RWPE2 (cell line): ENCODE results near the gene ENPP1.

ENCODE experiments used
- ATAC-seq: fragments of 200-7000 bp; cut with Tn5 transposase; 3 replicates; pipeline ENCODE4 v1.9.1; 2021; ENCODE audit warnings: low read depth
- DNase-seq: peaks from one replicate; pipeline ENCODE4 v3.0.0-alpha.2; 2020; ENCODE audit warnings: low spot score
- H3K27ac ChIP-seq: fragments of 450-650 bp; 2 replicates; pipeline ENCODE4 v1.5.1; 2017; ENCODE audit warnings: mild to moderate bottlenecking; ENCODE audit not compliant: poor library complexity, severe bottlenecking
- H3K27me3 ChIP-seq: fragments of 250-450 bp; sonication (Bioruptor Pico); 2 replicates; pipeline ENCODE4 v1.5.1; 2021; ENCODE audit warnings: mild to moderate bottlenecking, moderate library complexity; ENCODE audit not compliant: insufficient read depth, poor library complexity, severe bottlenecking
- H3K36me3 ChIP-seq: fragments of 250-450 bp; sonication (Bioruptor Pico); 2 replicates; pipeline ENCODE4 v1.5.1; 2020; ENCODE audit warnings: low read depth, mild to moderate bottlenecking, moderate library complexity
- H3K4me1 ChIP-seq: fragments of 250-450 bp; sonication (Bioruptor Pico); 2 replicates; pipeline ENCODE4 v1.5.1; 2021; ENCODE audit warnings: mild to moderate bottlenecking, moderate library complexity; ENCODE audit not compliant: insufficient read depth, poor library complexity, severe bottlenecking
- H3K4me3 ChIP-seq: fragments of 250-450 bp; sonication (Bioruptor Pico); 2 replicates; pipeline ENCODE4 v1.5.1; 2021; ENCODE audit warnings: mild to moderate bottlenecking, moderate library complexity; ENCODE audit not compliant: severe bottlenecking
- H3K9me3 ChIP-seq: fragments of 250-450 bp; sonication (Bioruptor Pico); 2 replicates; pipeline ENCODE4 v1.5.1; 2021; ENCODE audit warnings: mild to moderate bottlenecking, moderate library complexity; ENCODE audit not compliant: severe bottlenecking
- CTCF ChIP-seq: fragments of 450-650 bp; IDR thresholded peaks from one replicate; pipeline ENCODE4 v1.5.1; 2017; ENCODE audit warnings: mild to moderate bottlenecking, moderate library complexity; ENCODE audit not compliant: poor library complexity, severe bottlenecking

Gene ENPP1

GRCh38 chr6:131916847-131917246 is 109.0 kb downstream of the ENPP1 start:
- no peaks in the 10 kb centered on the region for H3K27me3 ChIP-seq
- DNase-seq (no peak), ATAC-seq (no peak)
- H3K4me3 ChIP-seq, result no peak overlapping the region
- no peaks in the 10 kb centered on the region for H3K36me3 ChIP-seq
- no peak for TF ChIP-seq CTCF
- no peak overlapping the region for H3K27ac ChIP-seq
- H3K9me3 ChIP-seq, result no peaks in the 10 kb centered on the region
- no peaks in the 10 kb centered on the region for H3K4me1 ChIP-seq

GRCh38 chr6:131917318-131917717 is 109.5 kb downstream of the ENPP1 start:
- ATAC-seq (no peak), DNase-seq (no peak)
- no peak overlapping the region for H3K27ac ChIP-seq
- H3K36me3 ChIP-seq, result no peaks in the 10 kb centered on the region
- H3K9me3 ChIP-seq, result no peaks in the 10 kb centered on the region
- no peaks in the 10 kb centered on the region for H3K27me3 ChIP-seq
- no peak overlapping the region for H3K4me3 ChIP-seq
- TF ChIP-seq CTCF, result no peak
- no peaks in the 10 kb centered on the region for H3K4me1 ChIP-seq

GRCh38 chr6:131917763-131918649 is 110.2 kb downstream of the ENPP1 start:
- no peak for ATAC-seq
- no peaks in the 10 kb centered on the region for H3K9me3 ChIP-seq
- TF ChIP-seq CTCF, result no peak
- H3K27me3 ChIP-seq, result no peaks in the 10 kb centered on the region
- H3K36me3 ChIP-seq, result no peaks in the 10 kb centered on the region
- no peaks in the 10 kb centered on the region for H3K4me1 ChIP-seq
- no peak overlapping the region for H3K4me3 ChIP-seq
- no peak overlapping the region for H3K27ac ChIP-seq
- DNase-seq, result no peak

- Histone ChIP-seq H3K9me3 (no peaks in the 10 kb centered on the region), H3K27me3 (no peaks in the 10 kb centered on the region), H3K36me3 (no peaks in the 10 kb centered on the region), H3K27ac (no peak overlapping the region), H3K4me1 (no peaks in the 10 kb centered on the region), H3K4me3 (no peak overlapping the region)
- TF ChIP-seq CTCF, result no peak
- ATAC-seq (no peak), DNase-seq (no peak)
These were observed 111.0 kb downstream of the ENPP1 start for GRCh38 chr6:131918650-131919355.
